GM18511 (cell line): Measurements from ENCODE around the gene ZNF630.
"Not testable (repeated sequence)": the region's sequence is repeated elsewhere in the genome, so short reads cannot be mapped to it uniquely, and the experiment has no call there.

Experiments used
- ATAC-seq: cut with Tn5 transposase; IDR thresholded peaks from one replicate; pipeline ENCODE4 v1.9.1; 2021; ENCODE audit warnings: mild to moderate bottlenecking, moderate library complexity; ENCODE audit not compliant: unreplicated experiment

The ZNF630 gene

GRCh38 chrX:48030641-48031173 is 40.7 kb downstream of the ZNF630 start:
- not testable (repeated sequence) for ATAC-seq

GRCh38 chrX:48030237-48030636 is 41.2 kb downstream of the ZNF630 start:
- ATAC-seq, result no peak

- ATAC-seq, result no peak
Observed at GRCh38 chrX:48028091-48028490, 43.3 kb downstream of the ZNF630 start.

GRCh38 chrX:48027545-48027944 is 43.9 kb downstream of the ZNF630 start:
- ATAC-seq, result not testable (repeated sequence)

GRCh38 chrX:48025561-48025960 is 45.9 kb downstream of the ZNF630 start:
- peak; percentile 56 for ATAC-seq

GRCh38 chrX:48022738-48023137 is 48.7 kb downstream of the ZNF630 start:
- ATAC-seq, result no peak

- no peak for ATAC-seq
Observed at GRCh38 chrX:48022100-48022499, 49.3 kb downstream of the ZNF630 start.

GRCh38 chrX:48021026-48021900 is 50.2 kb downstream of the ZNF630 start:
- ATAC-seq, result peak; percentile 71

GRCh38 chrX:48020472-48020871 is 51.0 kb downstream of the ZNF630 start:
- not testable (repeated sequence) for ATAC-seq

- ATAC-seq, result not testable (repeated sequence)
Observed at GRCh38 chrX:48019892-48020291, 51.5 kb downstream of the ZNF630 start.

- not testable (repeated sequence) for ATAC-seq
Observed at GRCh38 chrX:48016583-48017310, 54.7 kb downstream of the ZNF630 start.

GRCh38 chrX:48009445-48009960 is 61.9 kb downstream of the ZNF630 start:
- not testable (repeated sequence) for ATAC-seq
